ENCODE data around the gene LRP1.

GRCh38 chr12:57080855-57081254 lies 47.4 kb upstream of the LRP1 start:
- TF ChIP-seq CTCF (IDR thresholded peaks at IDR 0.05) (no peak), EP300 (IDR thresholded peaks at IDR 0.05) (no peak), POLR2A (IDR thresholded peaks at IDR 0.05) (no peak), POLR2AphosphoS5 (IDR thresholded peaks at IDR 0.05) (no peak)
